ENCODE results near the gene FBXL17.

DNA sequence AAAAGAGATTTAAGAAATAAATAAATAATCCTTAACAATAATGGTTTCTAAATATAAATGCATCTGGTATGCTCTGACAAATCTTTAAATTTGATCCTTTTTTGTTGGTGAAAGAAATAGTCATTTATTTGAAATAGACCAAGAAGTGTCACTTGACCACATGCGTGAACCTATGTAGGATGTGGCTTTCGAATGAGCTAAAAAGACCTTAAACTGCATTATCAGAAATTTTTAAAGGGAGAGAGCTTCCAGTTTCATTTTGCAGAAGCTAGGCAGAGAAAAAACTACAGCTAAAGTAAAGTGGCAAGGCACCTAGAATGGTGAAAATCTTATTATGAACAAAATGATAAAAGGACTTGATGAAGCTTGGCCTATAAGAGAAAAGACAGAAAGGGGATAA is 402.0 kb downstream of the FBXL17 start:
- TF ChIP-seq, protein P1, sequence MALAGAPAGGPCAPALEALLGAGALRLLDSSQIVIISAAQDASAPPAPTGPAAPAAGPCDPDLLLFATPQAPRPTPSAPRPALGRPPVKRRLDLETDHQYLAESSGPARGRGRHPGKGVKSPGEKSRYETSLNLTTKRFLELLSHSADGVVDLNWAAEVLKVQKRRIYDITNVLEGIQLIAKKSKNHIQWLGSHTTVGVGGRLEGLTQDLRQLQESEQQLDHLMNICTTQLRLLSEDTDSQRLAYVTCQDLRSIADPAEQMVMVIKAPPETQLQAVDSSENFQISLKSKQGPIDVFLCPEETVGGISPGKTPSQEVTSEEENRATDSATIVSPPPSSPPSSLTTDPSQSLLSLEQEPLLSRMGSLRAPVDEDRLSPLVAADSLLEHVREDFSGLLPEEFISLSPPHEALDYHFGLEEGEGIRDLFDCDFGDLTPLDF (CRISPR knock-in tag; IDR thresholded peaks at IDR 0.05): no peak
- TF ChIP-seq, protein P2, sequence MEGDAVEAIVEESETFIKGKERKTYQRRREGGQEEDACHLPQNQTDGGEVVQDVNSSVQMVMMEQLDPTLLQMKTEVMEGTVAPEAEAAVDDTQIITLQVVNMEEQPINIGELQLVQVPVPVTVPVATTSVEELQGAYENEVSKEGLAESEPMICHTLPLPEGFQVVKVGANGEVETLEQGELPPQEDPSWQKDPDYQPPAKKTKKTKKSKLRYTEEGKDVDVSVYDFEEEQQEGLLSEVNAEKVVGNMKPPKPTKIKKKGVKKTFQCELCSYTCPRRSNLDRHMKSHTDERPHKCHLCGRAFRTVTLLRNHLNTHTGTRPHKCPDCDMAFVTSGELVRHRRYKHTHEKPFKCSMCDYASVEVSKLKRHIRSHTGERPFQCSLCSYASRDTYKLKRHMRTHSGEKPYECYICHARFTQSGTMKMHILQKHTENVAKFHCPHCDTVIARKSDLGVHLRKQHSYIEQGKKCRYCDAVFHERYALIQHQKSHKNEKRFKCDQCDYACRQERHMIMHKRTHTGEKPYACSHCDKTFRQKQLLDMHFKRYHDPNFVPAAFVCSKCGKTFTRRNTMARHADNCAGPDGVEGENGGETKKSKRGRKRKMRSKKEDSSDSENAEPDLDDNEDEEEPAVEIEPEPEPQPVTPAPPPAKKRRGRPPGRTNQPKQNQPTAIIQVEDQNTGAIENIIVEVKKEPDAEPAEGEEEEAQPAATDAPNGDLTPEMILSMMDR (IDR thresholded peaks at IDR 0.05): no peak
- TF ChIP-seq ZNF219 (CRISPR knock-in tag; IDR thresholded peaks at IDR 0.05; ENCODE audit: borderline replicate concordance) (no peak), NR1H2 (CRISPR knock-in tag; IDR thresholded peaks at IDR 0.05) (no peak), NR2C2 (CRISPR knock-in tag; IDR thresholded peaks at IDR 0.05) (no peak), ETV6 (CRISPR knock-in tag; IDR thresholded peaks at IDR 0.05) (no peak), ZNF263 (CRISPR knock-in tag; IDR thresholded peaks at IDR 0.05; ENCODE audit: low read depth) (no peak), FOXK1 (CRISPR knock-in tag; IDR thresholded peaks at IDR 0.05) (no peak), NFYB (CRISPR knock-in tag; conservative IDR thresholded peaks at IDR 0.05; ENCODE audit: low read depth) (no peak), TEAD4 (CRISPR knock-in tag; IDR thresholded peaks at IDR 0.05) (no peak), MXD4 (CRISPR knock-in tag; IDR thresholded peaks at IDR 0.05; ENCODE audit: borderline replicate concordance) (no peak), JUN (CRISPR knock-in tag; IDR thresholded peaks at IDR 0.05) (no peak)
- TF ChIP-seq, protein P3, sequence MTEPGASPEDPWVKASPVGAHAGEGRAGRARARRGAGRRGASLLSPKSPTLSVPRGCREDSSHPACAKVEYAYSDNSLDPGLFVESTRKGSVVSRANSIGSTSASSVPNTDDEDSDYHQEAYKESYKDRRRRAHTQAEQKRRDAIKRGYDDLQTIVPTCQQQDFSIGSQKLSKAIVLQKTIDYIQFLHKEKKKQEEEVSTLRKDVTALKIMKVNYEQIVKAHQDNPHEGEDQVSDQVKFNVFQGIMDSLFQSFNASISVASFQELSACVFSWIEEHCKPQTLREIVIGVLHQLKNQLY (CRISPR knock-in tag; IDR thresholded peaks at IDR 0.05): no peak
- TF ChIP-seq, protein P4, sequence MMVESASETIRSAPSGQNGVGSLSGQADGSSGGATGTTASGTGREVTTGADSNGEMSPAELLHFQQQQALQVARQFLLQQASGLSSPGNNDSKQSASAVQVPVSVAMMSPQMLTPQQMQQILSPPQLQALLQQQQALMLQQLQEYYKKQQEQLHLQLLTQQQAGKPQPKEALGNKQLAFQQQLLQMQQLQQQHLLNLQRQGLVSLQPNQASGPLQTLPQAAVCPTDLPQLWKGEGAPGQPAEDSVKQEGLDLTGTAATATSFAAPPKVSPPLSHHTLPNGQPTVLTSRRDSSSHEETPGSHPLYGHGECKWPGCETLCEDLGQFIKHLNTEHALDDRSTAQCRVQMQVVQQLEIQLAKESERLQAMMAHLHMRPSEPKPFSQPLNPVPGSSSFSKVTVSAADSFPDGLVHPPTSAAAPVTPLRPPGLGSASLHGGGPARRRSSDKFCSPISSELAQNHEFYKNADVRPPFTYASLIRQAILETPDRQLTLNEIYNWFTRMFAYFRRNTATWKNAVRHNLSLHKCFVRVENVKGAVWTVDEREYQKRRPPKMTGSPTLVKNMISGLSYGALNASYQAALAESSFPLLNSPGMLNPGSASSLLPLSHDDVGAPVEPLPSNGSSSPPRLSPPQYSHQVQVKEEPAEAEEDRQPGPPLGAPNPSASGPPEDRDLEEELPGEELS (CRISPR knock-in tag; IDR thresholded peaks at IDR 0.05): no peak

All from WTC11 (cell line).